Endothelial cell of umbilical vein (primary cell): ENCODE data around the gene TM9SF2. TPM values are rescaled to one million over a fixed set of nuclear protein-coding genes. Genes with fewer than 3 reads are reported as not detected.

Experiments used
- BruUV-seq: library from RNA; stranded (reverse); fragments of 400-500 nt; replicated peaks from 2 replicates; lab custom pipeline; 2021; lab: Mats Ljungman, UMichigan
- CTCF ChIA-PET: fragments of 300-600, 350-600 bp; sonication (Branson Sonifier 250); formaldehyde crosslinking; loops from one replicate; lab custom pipeline; 2021; ENCODE audit warnings: antibody characterized with exemption, inconsistent platforms; lab: Charles Lee
- POLR2A ChIA-PET: fragments of 300-600, 350-600 bp; sonication (Branson Sonifier 250); formaldehyde crosslinking; loops from one replicate; lab custom pipeline; 2021; ENCODE audit warnings: antibody characterized with exemption, inconsistent platforms; lab: Charles Lee
- DNase-seq: peaks from one replicate; pipeline ENCODE4 v3.0.0-alpha.2; 2011; ENCODE audit warnings: low read depth, low spot score
- FAIRE-seq: peaks from 2 replicates; lab custom pipeline; 2011; peaks lifted over from hg19 to GRCh38; lab: Jason Lieb, UNC
- H2AFZ ChIP-seq: 2 replicates; pipeline ENCODE4 v1.6.0; 2012; ENCODE audit warnings: low read depth, low read length, control low read depth, inconsistent platforms
- H3K27ac ChIP-seq: 2 replicates; pipeline ENCODE4 v1.5.1; 2011; ENCODE audit warnings: low read depth, mild to moderate bottlenecking, control low read depth, low read length, moderate library complexity; ENCODE audit not compliant: insufficient read depth
- H3K27me3 ChIP-seq, 2 experiments: 2 replicates each; pipeline versions ENCODE4 v1.6.0 to v1.6.1; 2011; ENCODE audit warnings: low read length in 2 of 2, mixed read lengths in 1 of 2; ENCODE audit not compliant: control insufficient read depth in 2 of 2, insufficient read depth in 2 of 2
- H3K36me3 ChIP-seq, 2 experiments: 2 replicates in 1 of 2; 3 replicates in 1 of 2; pipeline ENCODE4 v1.5.1; 2011; ENCODE audit warnings: low read length in 2 of 2, mild to moderate bottlenecking in 1 of 2, moderate library complexity in 1 of 2; ENCODE audit not compliant: control insufficient read depth in 2 of 2, insufficient read depth in 2 of 2; ENCODE audit errors: extremely low read depth in 1 of 2
- H3K4me1 ChIP-seq: 3 replicates; pipeline ENCODE4 v1.5.1; 2011; ENCODE audit warnings: mild to moderate bottlenecking, low read length; ENCODE audit not compliant: control insufficient read depth, insufficient read depth; ENCODE audit errors: extremely low read depth
- H3K4me2 ChIP-seq: 2 replicates; pipeline ENCODE4 v1.6.1; 2011; ENCODE audit warnings: low read length, control low read depth, mixed read lengths; ENCODE audit not compliant: insufficient read depth
- H3K4me3 ChIP-seq, 3 experiments: fragments of 200-600 bp in 1 of 3; sonication (generic), shearing (Covaris generic) in 1 of 3; replicated peaks in 1 of 3; 2 replicates each; pipeline ENCODE4 v1.5.1; 2011 to 2016; ENCODE audit warnings: control low read depth in 3 of 3, low read length in 3 of 3, mild to moderate bottlenecking in 2 of 3, inconsistent platforms in 1 of 3, low read depth in 1 of 3, moderate library complexity in 1 of 3; ENCODE audit not compliant: insufficient read depth in 1 of 3
- H3K79me2 ChIP-seq: 2 replicates; pipeline ENCODE4 v1.6.0; 2012; ENCODE audit warnings: low read length, inconsistent platforms; ENCODE audit not compliant: control insufficient read depth, insufficient read depth
- H3K9ac ChIP-seq: replicated peaks from 2 replicates; pipeline ENCODE3; 2011; ENCODE audit warnings: low read length, control low read depth; ENCODE audit not compliant: insufficient read depth; ENCODE audit errors: extremely low read depth
- H3K9me1 ChIP-seq: replicated peaks from 3 replicates; pipeline ENCODE4 v1.6.0; 2011; ENCODE audit warnings: mild to moderate bottlenecking, low read length; ENCODE audit not compliant: control insufficient read depth, insufficient read depth; ENCODE audit errors: extremely low read depth
- H3K9me3 ChIP-seq: replicated peaks from 2 replicates; pipeline ENCODE4 v1.5.1; 2012; ENCODE audit warnings: low read length, inconsistent platforms; ENCODE audit not compliant: control insufficient read depth, insufficient read depth
- H4K20me1 ChIP-seq: replicated peaks from 2 replicates; pipeline ENCODE3; 2011; ENCODE audit warnings: mild to moderate bottlenecking, low read length; ENCODE audit not compliant: control insufficient read depth, insufficient read depth; ENCODE audit errors: extremely low read depth
- CTCF ChIP-seq, 2 donors: IDR thresholded peaks; 1 replicate in 1 of 2; 2 replicates in 1 of 2; pipeline ENCODE4 v1.5.1; 2011; ENCODE audit warnings: low read length in 2 of 2, mild to moderate bottlenecking in 2 of 2, moderate library complexity in 2 of 2, control low read depth in 1 of 2, inconsistent platforms in 1 of 2, low read depth in 1 of 2; ENCODE audit not compliant: insufficient read depth in 1 of 2; ENCODE audit errors: extremely low read depth in 1 of 2
- FOS ChIP-seq: IDR thresholded peaks from 2 replicates; pipeline ENCODE4 v1.6.1; 2011; ENCODE audit warnings: mild to moderate bottlenecking, low read length, moderate library complexity, borderline replicate concordance; ENCODE audit not compliant: insufficient read depth
- GATA2 ChIP-seq: IDR thresholded peaks from 2 replicates; pipeline ENCODE4 v1.7.0; 2011; ENCODE audit warnings: low read depth, mild to moderate bottlenecking, moderate library complexity, mixed read lengths, low read length; ENCODE audit not compliant: insufficient read length, insufficient read depth
- JUN ChIP-seq: IDR thresholded peaks from 2 replicates; pipeline ENCODE4 v1.6.1; 2011; ENCODE audit warnings: borderline replicate concordance, low read depth; ENCODE audit not compliant: insufficient read length, insufficient read depth
- MYC ChIP-seq: IDR thresholded peaks from one replicate; pipeline ENCODE4 v1.6.1; 2011; ENCODE audit warnings: mild to moderate bottlenecking, low read depth, low read length
- POLR2A ChIP-seq: IDR thresholded peaks from 2 replicates; pipeline ENCODE4 v1.6.1; 2012; ENCODE audit warnings: low read depth, mild to moderate bottlenecking, control low read depth, low read length
- POLR2AphosphoS5 ChIP-seq: IDR thresholded peaks from 2 replicates; pipeline ENCODE4 v1.6.1; 2012; ENCODE audit warnings: low read depth, mild to moderate bottlenecking, control low read depth, low read length, moderate library complexity; ENCODE audit not compliant: insufficient read depth
- dilution Hi-C: fragments of 300-500 bp; cut with MboI; formaldehyde crosslinking; loops from one replicate; pipeline ENCODE4 v1.15.0; 2019; ENCODE audit warnings: low sequenced_read_pairs; ENCODE audit not compliant: extremely low pct_ligation_motif_present
- intact Hi-C: fragments of 100-400 bp; cut with micrococcal nuclease; formaldehyde crosslinking; loops from one replicate; pipeline ENCODE4 v1.10.0; 2022
- polyA plus RNA-seq, 4 experiments: library from polyadenylated mRNA; depleted of rRNA in 3 of 4; stranded (reverse) in 3 of 4; unstranded in 1 of 4; fragments of >200 nt; gene quantifications; 2 replicates each; pipeline versions ENCODE4 v1.2.1 to v1.2.3, GENCODE V29; 2011 to 2012; ENCODE audit warnings: missing spikeins in 1 of 4
- total RNA-seq: library from RNA; stranded (reverse); gene quantifications from 2 replicates; pipeline ENCODE4 v1.2.3, GENCODE V29; 2021
- TF ChIP-seq, protein P1 (sequence below): IDR thresholded peaks from 2 replicates; pipeline ENCODE4 v1.6.1; 2011; ENCODE audit not compliant: insufficient read depth, insufficient read length

The TM9SF2 gene
- total and polyA plus RNA-seq, 2 donors (not counting 3 experiments of a cell fraction or from before 2014, with no cell fraction given), result 76.0 to 90.0 TPM

DNA sequence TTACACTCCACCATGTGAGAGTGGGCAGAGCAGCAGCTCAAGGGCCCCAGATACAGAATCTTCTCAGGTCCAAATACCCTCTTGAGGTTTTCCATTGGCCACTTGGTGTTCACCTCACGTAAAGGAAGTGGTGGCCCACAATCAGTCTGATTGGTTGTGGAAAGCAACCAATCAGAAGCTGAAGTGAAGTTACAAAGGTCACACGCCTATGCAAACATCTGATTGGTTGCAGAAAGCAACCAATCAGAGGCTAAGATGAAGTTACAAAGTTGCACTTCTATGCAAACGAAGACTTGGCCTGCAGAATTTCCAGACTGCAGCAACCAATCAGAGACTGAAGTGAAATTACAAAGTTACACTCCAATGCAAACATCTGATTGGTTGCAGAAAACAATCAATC is 14.3 kb upstream of the TM9SF2 start:
- no peak overlapping the region for H3K4me2 ChIP-seq
- intact Hi-C loops (no loop called here), dilution Hi-C loops (no loop called here)
- DNase-seq (no peak), FAIRE-seq (no peak)
- H3K9ac ChIP-seq, result no peak overlapping the region
- H3K9me3 ChIP-seq, result no peaks in the 10 kb centered on the region
- H3K4me3 ChIP-seq, result no peak overlapping the region
- POLR2A ChIA-PET, result no interaction called here
- H3K27ac ChIP-seq, result no peak overlapping the region
- CTCF ChIA-PET, result no interaction called here
- no peak for TF ChIP-seq MYC
- no peak for TF ChIP-seq JUN
- no peak for TF ChIP-seq GATA2
- no peak for TF ChIP-seq CTCF (IDR thresholded peaks at IDR 0.05; ENCODE audit: extremely low read depth in 1 of 2, insufficient read depth in 1 of 2, low read depth in 1 of 2, low read length in 2 of 2)
- TF ChIP-seq, protein P1, sequence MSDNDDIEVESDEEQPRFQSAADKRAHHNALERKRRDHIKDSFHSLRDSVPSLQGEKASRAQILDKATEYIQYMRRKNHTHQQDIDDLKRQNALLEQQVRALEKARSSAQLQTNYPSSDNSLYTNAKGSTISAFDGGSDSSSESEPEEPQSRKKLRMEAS, result no peak
- TF ChIP-seq POLR2AphosphoS5, result no peak
- no peak for TF ChIP-seq FOS
- no peak for TF ChIP-seq POLR2A
- H3K27me3 ChIP-seq, result peaks cover 5 to 10% of the 10 kb centered on the region in 2 experiments
- H4K20me1 ChIP-seq, result no peaks in the 10 kb centered on the region
- no TSS peak for BruUV-seq
- H3K9me1 ChIP-seq, result no peaks in the 10 kb centered on the region
- no peak overlapping the region for H2AFZ ChIP-seq
- H3K79me2 ChIP-seq, result no peaks in the 10 kb centered on the region
- no peaks in the 10 kb centered on the region for H3K4me1 ChIP-seq
- H3K36me3 ChIP-seq, result no peaks in the 10 kb centered on the region
